GM21717 (cell line): ENCODE measurements around the gene NPHS1.
"Not testable (repeated sequence)": the region's sequence is repeated elsewhere in the genome, so short reads cannot be mapped to it uniquely, and the experiment has no call there.

Experiments used
- ATAC-seq: cut with Tn5 transposase; IDR thresholded peaks from one replicate; pipeline ENCODE4 v1.9.1; 2021; ENCODE audit warnings: mild to moderate bottlenecking, moderate library complexity; ENCODE audit not compliant: unreplicated experiment

NPHS1 gene

DNA sequence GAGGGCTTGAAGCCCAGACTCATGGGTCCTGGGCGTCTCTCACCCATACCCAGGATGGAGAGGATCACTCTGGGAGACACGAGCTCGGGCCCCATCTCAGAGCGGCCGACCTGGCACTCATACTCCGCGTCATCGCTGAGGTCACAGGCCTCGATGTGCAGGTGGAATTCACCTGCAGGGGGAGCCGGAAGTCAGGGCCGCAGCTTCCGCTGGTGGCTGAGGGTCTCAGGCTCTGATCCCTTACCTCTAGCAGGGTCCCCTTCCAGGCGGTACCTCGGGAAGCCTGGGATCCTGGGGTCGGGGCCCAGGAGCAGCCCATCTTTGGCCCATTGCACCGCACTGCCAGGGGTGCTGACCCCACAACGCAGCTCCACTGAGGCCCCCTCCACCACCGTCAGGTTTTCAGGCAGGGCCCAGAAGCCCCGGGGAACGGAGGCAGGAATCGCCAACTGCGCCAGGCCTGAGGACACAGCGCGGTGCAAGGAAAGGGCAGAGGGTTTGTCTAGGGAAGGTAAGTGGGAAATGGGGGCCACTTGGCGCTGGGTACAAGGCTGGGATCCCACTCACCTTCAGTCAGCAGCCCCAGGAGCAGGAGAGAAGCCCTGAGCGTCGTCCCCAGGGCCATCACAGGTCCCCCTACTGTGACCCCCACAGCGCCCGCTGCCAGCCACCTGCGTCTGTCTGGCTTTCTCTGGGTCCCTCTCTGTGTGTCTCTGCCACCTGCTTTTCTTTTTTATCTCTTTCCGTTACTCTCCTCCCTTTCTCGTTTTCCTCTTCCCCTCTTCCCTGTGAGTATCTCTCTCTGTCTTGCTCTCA lies 883 bp downstream of the NPHS1 start:
- ATAC-seq, result no peak

DNA sequence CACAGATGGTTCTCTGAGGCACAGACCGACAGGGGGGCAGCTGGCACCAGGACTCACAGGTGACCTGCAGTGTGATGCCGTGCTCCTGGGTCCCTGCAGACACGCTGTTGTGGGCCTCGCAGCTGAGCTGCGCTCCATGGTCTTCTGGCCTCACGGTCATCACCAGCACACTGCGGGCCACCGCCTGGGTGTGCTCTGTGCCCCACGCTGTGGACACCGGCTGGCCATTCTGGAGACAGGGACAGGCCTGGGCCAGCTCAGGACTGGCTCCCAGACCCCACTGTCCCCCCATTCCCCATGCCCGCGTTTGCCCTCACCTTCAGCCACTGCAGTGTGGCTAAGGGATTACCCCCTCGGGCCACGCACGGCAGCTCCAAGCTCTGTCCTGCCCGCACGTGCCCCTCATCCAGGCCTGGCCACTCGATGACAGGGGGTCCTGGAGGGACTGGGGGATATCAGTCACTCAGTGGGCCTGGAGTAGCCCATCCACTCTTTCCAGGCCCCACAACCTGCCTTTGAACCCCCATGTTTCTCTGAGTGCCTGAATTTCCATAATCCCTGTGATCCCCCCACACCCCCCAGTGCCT lies 3.3 kb downstream of the NPHS1 start:
- no peak for ATAC-seq

DNA sequence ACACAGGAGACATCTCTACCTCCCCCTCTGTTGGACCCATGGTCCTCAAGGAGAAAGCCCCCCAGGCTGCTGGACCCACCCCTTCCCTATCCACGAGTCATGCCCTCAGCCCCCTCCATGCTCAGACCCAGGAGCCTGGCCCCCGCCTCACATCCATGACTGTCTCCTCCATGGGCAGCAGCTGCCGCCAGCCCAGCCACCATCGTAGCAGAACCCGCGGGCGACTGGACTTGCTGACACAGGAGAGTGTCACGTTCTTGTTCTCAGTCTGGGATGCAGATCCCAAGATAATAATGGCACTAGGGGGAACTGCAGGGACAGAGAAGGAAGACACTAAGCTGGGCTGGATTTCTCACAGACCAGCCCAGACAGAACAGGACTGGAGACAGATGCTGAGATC lies 3.8 kb downstream of the NPHS1 start:
- ATAC-seq, result no peak

DNA sequence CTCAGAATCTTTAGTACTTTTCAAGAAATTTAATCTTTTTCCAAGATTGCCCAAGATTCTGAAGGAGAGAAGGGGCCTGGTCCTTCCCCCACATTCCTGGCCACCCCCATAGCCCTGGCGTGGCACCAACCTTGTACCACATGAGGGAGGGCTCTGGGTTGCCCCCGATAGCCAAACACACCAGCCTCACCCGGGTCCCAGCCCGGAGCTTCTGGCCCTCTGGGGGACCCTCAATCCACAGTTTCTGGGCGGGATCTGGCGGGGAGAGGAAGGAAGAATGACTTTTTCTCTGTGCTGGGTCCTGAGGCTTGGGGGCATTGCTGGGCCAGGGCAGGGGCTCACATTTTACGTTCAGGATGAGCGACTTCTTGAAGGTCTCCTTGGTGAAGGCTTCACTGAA lies 4.4 kb downstream of the NPHS1 start:
- no peak for ATAC-seq

DNA sequence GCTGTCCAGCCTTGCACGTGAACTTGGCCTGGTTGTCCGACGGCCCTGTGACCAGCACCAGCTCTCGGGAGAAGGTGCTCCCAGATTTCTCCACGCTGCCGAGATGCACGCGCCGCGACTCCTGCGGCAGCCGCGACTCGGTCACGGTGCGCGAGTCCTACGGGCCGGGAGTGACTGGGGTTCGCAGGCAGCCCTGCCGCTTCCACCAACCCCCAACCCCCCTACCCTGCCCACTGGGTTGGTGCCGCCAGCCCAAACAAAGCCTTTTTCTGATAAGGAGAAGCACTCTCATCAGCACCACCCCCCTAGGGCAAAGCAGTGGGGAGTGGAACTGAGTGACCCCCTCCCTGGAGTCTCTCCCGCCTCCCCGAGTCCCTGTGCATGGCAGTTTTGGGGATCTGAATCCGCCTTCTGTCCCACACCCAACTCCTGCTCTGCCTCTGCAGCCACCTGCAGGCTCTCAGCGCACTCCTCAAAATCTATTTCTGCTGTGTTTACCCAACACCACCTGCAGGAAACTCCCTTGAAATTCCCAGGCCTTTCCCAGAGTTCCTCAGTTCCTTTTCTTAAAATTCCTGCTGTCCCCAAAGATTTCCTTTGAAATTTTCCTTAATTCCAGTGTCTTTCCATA lies 6.2 kb downstream of the NPHS1 start:
- no peak for ATAC-seq

DNA sequence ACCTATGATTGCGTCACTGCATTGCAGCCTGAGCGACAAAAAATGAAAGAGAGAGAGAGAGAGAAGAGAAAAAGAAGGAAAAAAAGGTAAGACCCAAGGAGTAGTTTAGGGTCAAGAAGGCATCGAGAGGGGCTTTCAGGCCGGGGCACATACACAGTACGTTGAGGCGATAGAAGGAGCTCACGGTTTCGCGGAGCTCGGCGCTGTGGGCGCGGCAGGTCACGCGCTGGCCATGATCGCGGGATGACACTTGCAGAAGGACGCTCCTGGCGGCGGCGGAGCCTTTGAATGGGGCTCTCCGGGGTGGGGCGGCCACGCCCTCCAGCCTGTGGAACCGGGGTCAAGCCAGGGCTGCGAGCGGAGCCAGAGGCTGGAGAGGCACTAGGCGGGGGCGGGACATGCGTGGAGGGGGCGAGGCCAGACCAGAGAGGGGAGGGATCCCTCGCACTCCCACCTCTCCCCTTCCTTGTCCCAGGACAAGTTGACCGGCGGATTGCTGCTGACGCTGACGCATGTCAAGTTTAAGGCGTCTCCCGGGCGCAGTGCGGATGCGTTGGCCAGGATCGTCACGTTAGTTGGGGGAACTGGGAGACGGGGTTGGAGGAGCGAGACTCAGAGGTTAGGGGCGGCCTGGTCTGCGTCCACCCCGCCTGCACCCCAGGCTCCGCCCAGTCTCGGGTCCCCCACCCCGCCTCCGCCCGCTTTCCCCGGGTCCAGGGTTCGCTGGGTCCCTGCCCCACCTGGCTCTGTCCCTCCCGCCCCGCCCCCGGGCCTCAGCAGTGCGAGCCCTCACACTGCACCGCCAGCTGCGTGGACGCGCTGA lies 6.9 kb downstream of the NPHS1 start:
- ATAC-seq, result no peak

DNA sequence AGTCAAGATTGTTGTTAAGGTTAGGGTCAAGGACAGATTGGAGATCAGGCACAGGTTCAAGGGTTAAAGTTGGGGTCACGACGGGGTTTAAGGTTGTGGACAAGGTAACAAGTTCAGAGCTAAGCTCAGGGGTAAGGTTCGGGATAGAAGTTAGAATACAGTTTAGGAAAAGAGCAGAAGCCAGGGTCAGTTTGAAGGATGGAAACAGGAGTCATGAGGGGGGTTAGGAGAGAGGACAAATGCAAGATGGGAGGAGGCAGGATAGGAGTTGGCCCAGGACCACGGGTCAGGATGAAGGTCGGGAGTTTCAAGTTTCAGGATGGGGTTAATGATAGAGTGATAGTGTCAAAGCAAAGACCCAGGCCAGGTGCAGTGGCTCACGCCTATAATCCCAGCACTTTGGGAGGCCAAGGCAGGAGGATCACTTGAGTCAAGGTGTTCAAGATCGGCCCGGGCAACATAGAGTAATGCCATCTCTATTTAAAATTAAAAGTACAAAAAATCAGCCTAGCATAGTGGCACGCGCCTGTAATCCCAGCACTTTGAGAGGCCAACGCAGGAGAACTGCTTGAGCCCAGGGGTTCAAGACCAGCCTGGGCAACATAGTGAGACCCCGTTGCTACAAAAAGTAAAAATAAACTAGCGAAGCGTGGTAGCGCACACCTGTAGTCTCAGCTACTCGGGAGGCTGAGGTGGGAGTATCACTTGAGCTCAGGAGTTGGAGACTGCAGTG lies 7.7 kb downstream of the NPHS1 start:
- no peak for ATAC-seq

DNA sequence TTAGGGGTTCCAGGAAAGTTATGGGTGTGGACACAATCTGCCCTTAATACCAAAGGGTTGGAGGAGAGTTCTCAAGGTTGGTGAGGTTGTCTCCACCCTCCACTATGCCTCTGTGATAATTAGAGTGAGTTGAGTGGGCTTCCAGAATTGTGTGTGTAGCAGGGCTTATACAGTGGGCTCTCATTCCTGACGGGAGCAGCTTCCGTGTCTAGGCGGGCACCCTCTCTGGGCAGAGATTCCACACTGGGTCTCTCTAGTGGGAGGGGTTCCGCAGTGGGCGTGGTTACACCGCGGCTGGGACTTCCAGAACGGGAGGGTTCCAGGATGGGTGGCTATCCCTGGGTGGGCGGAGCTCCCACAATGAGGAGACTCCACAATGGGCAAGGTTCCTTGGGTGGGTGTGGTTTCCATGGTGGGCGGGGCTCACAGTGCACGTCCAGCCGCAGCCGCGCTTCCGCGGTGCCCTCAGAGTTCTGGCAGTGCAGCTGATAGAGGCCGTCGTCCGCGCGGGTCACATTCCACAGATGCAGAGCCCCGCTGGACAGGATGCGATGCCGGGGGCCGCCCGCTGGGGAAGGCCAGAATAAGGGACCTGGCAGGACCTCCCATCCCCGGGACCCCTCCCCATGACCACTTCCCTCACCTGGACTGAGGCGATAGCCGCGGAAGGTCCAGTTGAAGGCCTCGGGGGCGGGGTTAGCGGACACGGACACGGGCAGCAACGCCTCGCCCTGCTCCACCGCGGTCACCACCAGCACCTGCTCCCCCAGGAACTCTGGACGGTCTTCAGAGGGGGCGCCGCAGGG lies 8.4 kb downstream of the NPHS1 start:
- no peak for ATAC-seq

DNA sequence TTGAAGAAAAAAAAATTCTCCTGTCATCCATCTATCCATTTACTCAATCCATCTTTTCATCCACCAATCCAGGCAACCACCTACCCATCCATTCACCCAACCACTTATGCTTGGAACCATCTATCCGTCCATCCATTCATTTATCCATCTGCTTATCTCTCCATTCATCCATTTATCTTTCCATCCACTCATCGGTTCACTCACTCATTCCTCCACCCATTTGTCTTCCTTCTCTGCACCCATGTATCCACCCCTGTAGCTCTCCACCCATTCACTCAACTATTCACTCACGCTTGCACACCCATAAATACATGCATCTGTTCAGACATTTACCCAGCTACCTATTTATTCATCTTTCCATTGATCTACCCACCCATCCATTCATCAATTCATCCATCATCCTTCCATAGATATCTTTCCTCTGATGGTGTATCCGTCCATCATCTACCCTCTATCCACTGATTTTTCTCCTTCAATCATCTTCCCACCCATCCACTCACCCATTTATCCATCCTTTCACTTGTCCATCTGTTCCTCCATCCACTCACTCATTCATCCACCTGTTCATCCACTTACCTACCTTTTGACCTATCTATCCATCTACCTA lies 9.5 kb downstream of the NPHS1 start:
- no peak for ATAC-seq

DNA sequence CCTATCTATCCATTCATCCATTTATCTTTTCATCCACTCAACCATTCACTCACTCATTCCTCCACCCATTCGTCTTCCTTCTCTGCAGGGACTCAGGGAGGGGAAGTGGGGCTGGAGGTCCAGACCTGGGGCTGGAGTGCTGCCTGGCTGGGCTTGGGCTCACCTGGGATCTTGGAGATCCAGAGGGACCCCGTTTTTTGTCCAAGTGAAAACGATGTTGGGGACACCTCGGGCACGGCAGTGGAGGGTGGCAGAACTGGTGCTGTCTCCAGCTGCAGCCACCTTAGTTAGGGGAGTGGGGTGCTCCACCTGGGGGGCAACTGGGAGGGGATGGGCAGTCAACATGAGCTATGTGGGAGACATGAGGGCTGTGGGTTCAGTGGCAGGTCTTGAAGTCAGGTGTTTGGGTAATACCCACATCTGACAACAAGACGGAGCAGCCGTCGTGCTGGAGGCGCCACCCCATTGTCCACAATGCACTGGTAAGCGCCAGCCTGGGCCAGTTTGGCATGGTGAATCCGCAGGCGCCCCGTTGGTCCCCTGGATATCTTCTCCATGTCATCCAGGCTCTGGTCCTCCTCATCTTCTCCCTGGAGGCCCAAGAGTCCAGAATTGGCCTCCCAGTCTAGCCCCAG lies 10.2 kb downstream of the NPHS1 start:
- no peak for ATAC-seq

DNA sequence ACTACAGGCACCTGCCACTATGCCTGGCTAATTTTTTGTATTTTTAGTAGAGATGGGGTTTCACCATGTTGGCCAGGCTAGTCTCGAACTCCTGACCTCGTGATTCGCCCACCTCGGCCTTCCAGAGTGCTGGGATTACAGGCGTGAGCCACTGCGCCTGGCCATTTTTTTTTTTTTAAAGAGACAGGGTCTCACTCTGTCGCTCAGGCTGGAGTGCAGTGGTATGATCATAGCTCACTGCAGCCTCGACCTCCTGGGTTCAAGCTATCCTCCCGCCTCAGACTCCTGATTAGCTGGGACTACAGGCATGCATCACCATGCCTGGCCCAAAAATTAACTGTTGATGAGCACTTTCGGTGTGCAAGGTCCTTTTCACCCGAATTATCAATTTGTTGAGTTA lies 16.2 kb downstream of the NPHS1 start:
- ATAC-seq, result not testable (repeated sequence)

DNA sequence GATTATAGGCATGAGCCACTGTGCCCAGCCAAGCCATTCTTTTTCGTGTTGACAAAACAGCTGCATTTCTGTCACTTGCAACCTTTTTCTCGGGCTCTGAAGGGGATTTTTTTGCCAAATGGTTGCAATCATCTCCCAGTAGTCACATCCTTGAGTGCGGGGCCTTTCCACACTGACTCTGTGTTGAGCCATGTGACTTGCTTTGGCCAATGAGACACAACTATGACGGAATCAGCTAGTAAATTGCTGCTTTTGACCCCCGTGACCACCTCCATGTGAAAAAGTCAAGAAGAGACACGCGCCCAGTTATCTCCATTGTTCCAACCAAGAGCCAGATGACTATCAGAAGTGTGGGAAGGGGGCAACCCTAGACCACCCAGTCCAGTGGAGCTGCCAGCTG lies 18.3 kb downstream of the NPHS1 start:
- no peak for ATAC-seq

DNA sequence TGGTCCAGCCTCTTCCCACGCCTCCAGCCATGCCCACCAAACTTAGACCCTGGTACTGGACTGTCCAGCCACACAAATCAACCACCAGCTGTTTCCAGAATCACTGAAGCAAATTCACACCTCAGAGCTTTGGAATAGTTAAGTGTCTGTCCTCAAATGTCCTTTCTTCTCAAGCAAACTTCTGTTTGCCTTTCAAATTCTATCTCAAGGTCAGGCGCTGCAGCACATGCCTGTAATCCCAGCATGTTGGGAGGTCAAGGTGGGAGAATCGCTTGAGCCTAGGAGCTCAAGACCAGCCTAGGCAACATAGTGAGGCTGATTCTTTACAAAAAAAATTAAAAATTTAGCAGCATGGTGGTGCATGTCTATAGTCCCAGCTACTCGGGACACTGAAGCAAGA lies 20.2 kb downstream of the NPHS1 start:
- ATAC-seq, result no peak

DNA sequence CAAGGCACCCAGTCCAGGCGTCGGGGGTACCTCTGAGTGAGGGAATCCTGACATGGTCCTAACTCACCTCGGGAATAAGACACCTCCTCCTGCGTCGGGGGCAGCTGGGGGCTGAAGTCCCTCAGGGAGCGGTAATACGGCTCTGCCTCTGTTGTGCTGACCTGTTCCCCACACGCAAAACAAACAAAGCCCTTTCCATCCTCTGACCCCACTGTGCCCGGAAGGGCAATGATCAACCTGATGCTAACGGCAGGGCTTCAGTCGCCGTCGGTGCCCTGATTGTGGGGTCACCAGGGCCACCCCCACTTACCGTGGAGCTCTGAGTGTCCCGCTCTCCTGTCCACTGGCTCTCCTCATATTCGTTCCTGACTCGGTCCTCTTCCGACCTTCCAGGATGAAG lies 21.3 kb downstream of the NPHS1 start:
- ATAC-seq, result no peak

DNA sequence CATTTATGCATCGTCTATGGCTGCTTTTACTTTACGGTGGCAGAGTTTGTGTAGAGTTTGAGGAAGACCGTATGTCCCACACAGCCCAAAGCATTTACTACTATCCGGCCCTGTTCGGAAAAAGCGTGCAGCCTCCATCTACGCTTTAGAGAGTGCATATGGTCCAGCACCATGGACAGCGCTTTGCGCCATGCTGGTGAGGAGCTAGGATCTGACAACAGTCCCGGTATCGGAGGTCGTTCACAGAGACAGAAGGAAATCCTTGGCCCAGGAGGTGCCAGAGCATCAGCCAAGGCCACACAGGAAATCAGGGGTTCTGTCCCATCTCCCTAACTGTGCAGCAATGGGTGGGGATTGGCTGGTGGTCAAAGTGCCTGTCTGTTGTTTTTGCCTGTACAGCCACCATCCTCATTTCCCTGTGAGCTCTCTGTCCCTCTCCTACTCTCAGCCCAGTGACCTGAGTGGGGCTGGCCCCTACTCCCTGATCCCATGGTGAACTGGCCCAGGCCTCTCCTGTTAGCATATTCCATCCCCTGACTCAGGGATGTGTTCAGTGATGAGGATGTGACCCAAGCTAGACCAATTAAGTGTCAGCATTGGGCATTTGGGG lies 23.5 kb downstream of the NPHS1 start:
- no peak for ATAC-seq

DNA sequence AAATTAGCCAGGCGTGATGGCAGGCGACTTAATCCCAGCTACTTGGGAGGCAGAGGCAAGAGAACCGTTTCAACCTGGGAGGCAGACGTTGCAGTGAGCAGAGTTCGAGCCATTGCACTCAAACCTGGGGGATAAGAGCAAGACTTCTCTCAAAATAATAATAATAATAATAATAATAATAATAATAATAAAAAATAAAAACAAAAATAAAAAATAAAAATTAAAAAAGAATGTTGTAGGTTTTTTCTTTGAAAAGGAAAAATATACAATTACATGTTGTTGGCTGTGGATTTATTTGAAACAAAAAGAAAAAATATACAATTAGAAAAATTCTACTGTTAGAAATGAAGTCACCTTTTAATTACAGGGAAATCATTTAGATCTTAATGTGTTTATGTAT lies 28.2 kb downstream of the NPHS1 start:
- no peak for ATAC-seq

DNA sequence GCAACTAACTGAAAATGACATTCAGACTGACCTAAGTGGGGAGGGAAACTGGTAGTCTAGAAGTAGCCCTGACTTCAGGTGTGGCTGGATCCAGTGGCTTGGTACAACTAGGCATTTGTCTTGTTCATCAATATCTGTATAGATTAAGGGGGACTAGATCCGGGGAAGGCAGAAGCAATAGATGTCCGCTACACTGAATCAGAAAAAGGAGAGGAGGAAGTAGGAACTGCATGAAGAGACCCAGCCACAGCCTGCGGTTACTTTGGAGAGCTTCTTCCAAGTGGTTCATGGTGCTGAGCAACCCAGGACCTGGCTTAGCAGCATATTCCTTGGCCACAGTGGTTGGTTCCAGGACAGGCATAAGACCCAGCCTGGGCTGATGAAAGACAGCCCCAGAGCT lies 29.7 kb downstream of the NPHS1 start:
- ATAC-seq, result no peak

DNA sequence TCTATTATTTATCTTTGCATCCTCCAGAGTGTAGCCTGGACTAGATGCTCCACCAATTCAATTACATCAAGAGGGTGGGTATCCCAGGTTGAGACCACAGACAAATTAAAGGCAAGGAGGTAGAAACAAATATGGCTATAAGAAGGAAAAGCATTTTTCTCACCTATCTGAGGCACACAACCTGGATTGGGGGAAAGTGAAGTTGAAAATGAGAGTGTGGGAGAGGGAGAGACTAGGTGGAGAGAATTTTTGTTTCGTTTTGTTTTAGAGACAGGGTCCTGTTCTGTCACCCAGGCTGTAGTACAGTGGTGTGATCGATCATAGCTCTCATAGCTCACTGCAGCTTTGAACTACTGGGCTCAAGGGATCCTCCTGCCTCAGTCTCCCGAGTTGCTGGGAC lies 33.9 kb downstream of the NPHS1 start:
- no peak for ATAC-seq

DNA sequence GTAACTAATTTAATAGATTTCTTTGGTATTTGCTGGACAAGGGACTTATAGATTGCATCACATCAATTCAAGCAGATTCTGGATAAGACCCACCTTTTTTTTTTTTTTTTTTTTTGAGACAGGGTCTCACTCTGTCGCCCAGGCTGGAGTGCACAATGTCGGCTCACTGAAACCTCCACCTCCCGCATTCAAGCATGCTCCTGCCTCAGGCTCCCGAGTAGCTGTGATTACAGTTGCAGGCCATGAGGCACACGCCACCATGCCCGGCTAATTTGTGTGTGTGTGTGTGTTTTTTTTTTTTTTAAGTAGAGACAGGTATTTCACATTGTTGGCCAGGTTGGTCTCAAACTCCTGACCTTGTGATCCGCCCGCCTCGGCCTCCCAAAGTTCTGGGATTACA lies 35.5 kb downstream of the NPHS1 start:
- no peak for ATAC-seq
